ENCODE results near the gene PIP4P1. TPM values are rescaled to one million over a fixed set of nuclear protein-coding genes. Genes with fewer than 3 reads are reported as not detected.

PIP4P1 gene
- polyA plus RNA-seq, 2 of the 4 experiments (the other 2 are of a cell fraction): 30.4 to 35.8 TPM

DNA sequence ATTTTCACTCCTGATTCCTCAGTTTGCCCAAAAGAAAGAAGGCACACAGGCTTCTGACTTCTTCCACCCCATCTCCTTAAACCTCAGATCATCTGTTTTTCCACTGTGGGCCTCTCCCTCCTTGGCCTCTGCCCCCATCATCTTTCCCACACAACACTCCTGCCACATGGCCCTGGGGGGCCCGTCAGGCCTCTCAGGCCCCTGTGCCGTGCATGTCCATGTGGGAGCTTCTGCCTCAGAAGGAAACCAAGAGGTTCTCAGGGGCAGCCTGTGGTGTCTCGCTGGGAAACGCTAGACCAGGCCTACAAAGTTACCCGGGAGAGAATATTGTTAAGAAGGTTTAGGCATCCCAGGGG, 33.2 kb downstream of the PIP4P1 start:
- no peaks in the 10 kb centered on the region for H3K9me3 ChIP-seq
- POLR2A ChIA-PET: no interaction called here
- 94% methylated on average over 5 of the region's 5 CpGs for WGBS (ENCODE audit: missing lambda C conversion rate)
- H3K27ac ChIP-seq: no peak overlapping the region
- H3K4me2 ChIP-seq: no peak overlapping the region
- no peak for TF ChIP-seq POLR2A (IDR thresholded peaks at IDR 0.05; ENCODE audit: low read length)
- TF ChIP-seq FOSB (CRISPR knock-in tag; IDR thresholded peaks at IDR 0.05): no peak
- no peak for TF ChIP-seq ZFP36 (IDR thresholded peaks at IDR 0.05; ENCODE audit: borderline replicate concordance, partially characterized antibody)
- TF ChIP-seq KDM5A (IDR thresholded peaks at IDR 0.05): no peak
- no peak for TF ChIP-seq CBX2 (IDR thresholded peaks at IDR 0.05; ENCODE audit: borderline replicate concordance, low read depth)
- no peak for TF ChIP-seq MAZ (IDR thresholded peaks at IDR 0.05; ENCODE audit: borderline replicate concordance, low read depth, low read length)
- no peak for TF ChIP-seq SREBF2 (IDR thresholded peaks at IDR 0.05)
- no peak for TF ChIP-seq HOXB5 (CRISPR knock-in tag; IDR thresholded peaks at IDR 0.05)
- no peak for TF ChIP-seq JUNB (IDR thresholded peaks at IDR 0.05)
- TF ChIP-seq RAD21 (conservative IDR thresholded peaks at IDR 0.05 in 1 of 2, IDR thresholded peaks at IDR 0.05 in 1 of 2): no peak
- no peak for TF ChIP-seq ZNF302 (CRISPR knock-in tag; IDR thresholded peaks at IDR 0.05)
- no peaks in the 10 kb centered on the region for H3K4me1 ChIP-seq
- CTCF ChIA-PET: interaction anchor here (3.8 kb wide), 1 partner anchor 13 kb away, joined by 31 read pairs; the partner anchor contains the start of gene TEP1
- no peak for ATAC-seq
- no peak for FAIRE-seq
- no peak overlapping the region for H3K4me3 ChIP-seq
- DNase-seq (ENCODE audit: low read depth in 1 of 2, low spot score in 1 of 2): no peak

DNA sequence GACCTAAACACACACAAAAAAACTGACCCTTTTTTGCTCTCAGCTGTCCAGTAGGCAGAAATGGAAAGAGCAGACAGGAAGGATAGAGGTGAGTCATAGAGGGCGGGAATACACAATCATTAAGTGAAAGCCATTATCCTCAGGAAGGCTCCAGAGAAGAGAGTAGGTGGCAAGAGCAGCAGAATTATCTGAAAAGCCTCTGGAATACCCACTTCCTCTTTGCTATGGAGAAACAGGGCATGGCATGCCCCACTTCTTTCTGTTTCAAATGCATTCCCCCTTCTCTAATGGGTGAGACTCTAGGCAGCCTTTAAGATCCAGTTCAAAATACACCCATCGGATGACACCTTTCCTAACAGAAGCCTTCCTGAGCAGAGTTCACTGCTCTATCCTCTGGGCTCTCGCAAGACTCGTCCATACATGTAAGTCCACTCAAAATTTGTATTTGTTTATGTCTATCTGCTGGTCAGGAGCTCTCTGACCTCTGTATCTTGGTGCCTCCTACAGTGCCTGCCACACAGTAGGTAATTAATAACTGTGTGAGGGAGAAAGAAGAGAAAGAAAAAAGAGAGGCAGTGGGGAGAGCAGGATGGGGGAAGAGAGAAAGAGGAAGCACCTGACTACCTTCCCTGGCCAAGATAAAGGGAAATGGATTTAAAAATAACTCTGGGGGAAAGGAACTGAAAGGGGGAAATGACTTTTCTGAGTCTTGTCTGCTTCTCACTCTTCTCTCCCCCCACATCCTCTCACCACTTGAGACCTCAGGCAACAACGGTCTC, 33.8 kb downstream of the PIP4P1 start:
- TF ChIP-seq FOSL2 (IDR thresholded peaks at IDR 0.05) (no peak), FOSL2 (CRISPR knock-in tag; IDR thresholded peaks at IDR 0.05) (peak; percentile 29; the same call in 1 of the 2 replicates), MAZ (IDR thresholded peaks at IDR 0.05; ENCODE audit: borderline replicate concordance, low read depth, low read length) (no peak), NFE2L2 (conservative IDR thresholded peaks at IDR 0.05; ENCODE audit: low read length) (no peak)
- no peak overlapping the region for H3K4me3 ChIP-seq
- DNase-seq (ENCODE audit: low read depth in 1 of 2, low spot score in 1 of 2): peak; percentile 20 to 25
- H3K9me3 ChIP-seq: no peaks in the 10 kb centered on the region
- ChIA-PET POLR2A (no interaction called here), CTCF (interaction anchor here (3.8 kb wide), 1 partner anchor 13 kb away, joined by 31 read pairs; the partner anchor contains the start of gene TEP1)
- H3K27ac ChIP-seq: peak overlapping the region in 1 of 2 experiments; percentile 37; a peak in 1 of 6 replicates
- no peak for FAIRE-seq
- no peak overlapping the region for H3K4me2 ChIP-seq
- WGBS (ENCODE audit: missing lambda C conversion rate): 62% methylated on average over 5 of the region's 5 CpGs
- peak; percentile 36 to 63; a peak in 3 of 6 replicates for ATAC-seq
- no peaks in the 10 kb centered on the region for H3K4me1 ChIP-seq

DNA sequence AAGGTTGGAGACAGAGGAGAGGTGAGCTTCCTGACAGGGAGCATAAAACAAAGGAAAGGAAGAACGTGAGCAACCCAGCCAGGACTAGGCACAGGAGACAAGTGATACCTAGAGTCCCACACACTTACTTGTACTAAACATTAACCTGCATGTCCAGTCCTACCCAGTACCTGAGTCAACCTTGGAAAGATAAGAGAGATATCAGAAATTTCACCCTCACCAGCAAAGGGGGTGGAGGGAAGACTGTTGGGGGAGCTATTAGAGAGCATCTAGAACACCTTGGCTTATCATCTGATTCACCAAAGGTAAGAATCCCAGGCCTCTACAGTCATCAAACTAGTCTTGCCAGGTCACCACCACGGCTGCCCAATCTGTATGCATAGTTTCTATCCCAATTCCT, 36.4 kb downstream of the PIP4P1 start:
- Histone ChIP-seq H3K27ac (no peak overlapping the region), H3K4me3 (no peak overlapping the region), H3K4me1 (no peaks in the 10 kb centered on the region), H3K9me3 (no peaks in the 10 kb centered on the region), H3K4me2 (no peak overlapping the region)
- CTCF ChIA-PET: interaction anchor here (1.4 to 1.9 kb wide), 2 partner anchors 10 kb away, joined by 5 to 11 read pairs; no protein-coding TSS in a partner anchor
- no peak for TF ChIP-seq MYC (IDR thresholded peaks at IDR 0.05; ENCODE audit: borderline replicate concordance, low read length)
- TF ChIP-seq HEYL (CRISPR knock-in tag; IDR thresholded peaks at IDR 0.05): no peak
- TF ChIP-seq GATA3 (IDR thresholded peaks at IDR 0.05; ENCODE audit: borderline replicate concordance): no peak
- TF ChIP-seq RFX5 (IDR thresholded peaks at IDR 0.05): no peak
- TF ChIP-seq MAZ (IDR thresholded peaks at IDR 0.05; ENCODE audit: borderline replicate concordance, low read depth, low read length): no peak
- WGBS (ENCODE audit: missing lambda C conversion rate): 16% methylated on average over 2 of the region's 2 CpGs
- ATAC-seq: no peak
- DNase-seq (ENCODE audit: low read depth in 1 of 2, low spot score in 1 of 2): no peak
- POLR2A ChIA-PET: interaction anchor here (0.9 to 1.2 kb wide), 2 partner anchors 30 to 82 kb away, joined by 3 to 4 read pairs; partner anchors contain the start of genes APEX1 and PARP2
- FAIRE-seq: no peak

DNA sequence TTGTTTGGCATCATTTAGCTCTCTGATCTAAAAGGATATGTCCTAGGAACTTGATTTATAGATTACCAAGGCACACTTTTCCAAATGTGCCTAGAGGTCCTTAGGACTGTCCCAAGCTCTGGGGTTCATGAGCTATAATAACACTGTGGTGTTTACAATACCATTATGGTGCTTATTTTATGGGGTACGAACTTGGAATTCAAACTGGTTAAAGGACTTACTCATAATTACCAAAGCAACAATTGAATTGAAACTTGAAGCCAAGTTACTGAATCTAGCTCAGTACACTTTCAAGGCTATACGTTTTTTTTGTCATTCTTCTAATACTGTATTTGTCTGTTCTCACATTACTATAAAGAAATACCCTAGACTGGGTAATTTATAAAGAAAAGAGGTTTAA, 38.3 kb downstream of the PIP4P1 start:
- no peak overlapping the region for H3K4me2 ChIP-seq
- CTCF ChIA-PET: interaction anchor here (0.9 kb wide), 1 partner anchor 14 kb away, joined by 3 read pairs; no protein-coding TSS in a partner anchor

More for the DNA sequence above, 38.3 kb downstream of the PIP4P1 start:
- peaks cover 10% of the 10 kb centered on the region for H3K4me1 ChIP-seq
- FAIRE-seq: no peak
- DNase-seq (ENCODE audit: low read depth in 1 of 2, low spot score in 1 of 2): no peak
- WGBS (ENCODE audit: missing lambda C conversion rate): 28% methylated on average over 2 of the region's 2 CpGs
- POLR2A ChIA-PET: interaction anchor here (1.1 to 1.6 kb wide), 2 partner anchors 10 to 39 kb away, joined by 4 to 5 read pairs; partner anchors contain the start of genes PIP4P1 and TEP1
- ATAC-seq: no peak
- H3K27ac ChIP-seq: no peak overlapping the region
- no peaks in the 10 kb centered on the region for H3K9me3 ChIP-seq
- TF ChIP-seq ZFP36 (IDR thresholded peaks at IDR 0.05; ENCODE audit: borderline replicate concordance, partially characterized antibody) (no peak), POLR2A (IDR thresholded peaks at IDR 0.05; ENCODE audit: low read length) (no peak)
- H3K4me3 ChIP-seq: no peak overlapping the region
